NCI-H2107 treated with DMSO at 0.1 percent for 48 hours (cell line): Measurements from ENCODE around the gene SLC30A7.
"Not testable (repeated sequence)": the region's sequence is repeated elsewhere in the genome, so short reads cannot be mapped to it uniquely, and the experiment has no call there.

Source experiments
- DNase-seq: peaks from one replicate; lab custom pipeline; 2025; ENCODE audit not compliant: unreplicated experiment; lab: John Stamatoyannopoulos, UW

SLC30A7 gene

GRCh38 chr1:100895540-100896480, at the start of gene SLC30A7:
SLC30A7 (plus strand) TSS chr1:100896090; CDS start chr1:100896263, 173 bp downstream.
- peak; percentile 80 for DNase-seq

GRCh38 chr1:100847361-100848082, 48.4 kb upstream of the SLC30A7 start:
- DNase-seq: no peak

- DNase-seq: no peak
These were observed 44.2 kb upstream of the SLC30A7 start for GRCh38 chr1:100851726-100852125.

GRCh38 chr1:100852976-100853375, 42.9 kb upstream of the SLC30A7 start:
- DNase-seq: no peak

- DNase-seq: not testable (repeated sequence)
These were observed 40.8 kb upstream of the SLC30A7 start for GRCh38 chr1:100855116-100855515.

GRCh38 chr1:100860397-100860991, 35.4 kb upstream of the SLC30A7 start:
- peak; percentile 40 for DNase-seq

- DNase-seq: no peak
These were observed 34.5 kb upstream of the SLC30A7 start for GRCh38 chr1:100861379-100861778.

GRCh38 chr1:100862591-100862990, 33.3 kb upstream of the SLC30A7 start:
- no peak for DNase-seq

GRCh38 chr1:100866041-100866900, 29.6 kb upstream of the SLC30A7 start:
- peak; percentile 34 for DNase-seq

- DNase-seq: no peak
These were observed 29.0 kb upstream of the SLC30A7 start for GRCh38 chr1:100866901-100867206.

- DNase-seq: peak; percentile 33
These were observed 27.4 kb upstream of the SLC30A7 start for GRCh38 chr1:100868364-100868995.

GRCh38 chr1:100869996-100870395, 25.9 kb upstream of the SLC30A7 start:
- no peak for DNase-seq

GRCh38 chr1:100874433-100874832, 21.5 kb upstream of the SLC30A7 start:
- DNase-seq: no peak

- DNase-seq: peak; percentile 74
These were observed 20.7 kb upstream of the SLC30A7 start for GRCh38 chr1:100875228-100875627.

- no peak for DNase-seq
These were observed 19.6 kb upstream of the SLC30A7 start for GRCh38 chr1:100876291-100876690.

- DNase-seq: no peak
These were observed 16.5 kb upstream of the SLC30A7 start for GRCh38 chr1:100879422-100879821.

- DNase-seq: no peak
These were observed 14.2 kb upstream of the SLC30A7 start for GRCh38 chr1:100881687-100882086.

- no peak for DNase-seq
These were observed 13.2 kb upstream of the SLC30A7 start for GRCh38 chr1:100882698-100883097.

- DNase-seq: no peak
These were observed 11.9 kb upstream of the SLC30A7 start for GRCh38 chr1:100883963-100884362.

- not testable (repeated sequence) for DNase-seq
These were observed 6.9 kb upstream of the SLC30A7 start for GRCh38 chr1:100889007-100889406.
